Heart left ventricle (tissue), 16 donors: Measurements from ENCODE around the gene ZNF423. TPM values are rescaled to one million over a fixed set of nuclear protein-coding genes. Genes with fewer than 3 reads are reported as not detected.

Experiments used
- ATAC-seq, 4 donors: fragments of 200-7000 bp; cut with Tn5 transposase; one replicate each; pipeline ENCODE4 v1.9.1; 2020 to 2022; ENCODE audit warnings: moderate library complexity in 4 of 4, mild to moderate bottlenecking in 3 of 4, moderate number of reproducible peaks in 1 of 4
- DNase-seq, 5 donors: peaks; one replicate each; pipeline ENCODE4 v3.0.0-alpha.2; 2020
- H3K27ac ChIP-seq, 12 donors: fragments of 200-600 bp; sonication (generic) in 4 of 12; one replicate each; pipeline versions ENCODE4 v1.5.0 to v1.8.0; 2016 to 2022; ENCODE audit warnings: mild to moderate bottlenecking in 2 of 12
- H3K27me3 ChIP-seq, 9 donors: fragments of 200-600 bp; sonication (generic) in 2 of 9; one replicate each; pipeline versions ENCODE4 v1.5.1 to v1.8.0; 2016 to 2022; ENCODE audit warnings: mild to moderate bottlenecking in 3 of 9
- H3K36me3 ChIP-seq, 9 donors: fragments of 200-600 bp; sonication (generic) in 2 of 9; one replicate each; pipeline versions ENCODE4 v1.5.0 to v1.8.0; 2018 to 2022; ENCODE audit warnings: mild to moderate bottlenecking in 2 of 9
- H3K4me1 ChIP-seq, 12 donors: fragments of 200-600 bp; sonication (generic) in 4 of 12; one replicate each; pipeline versions ENCODE4 v1.5.0 to v1.8.0; 2016 to 2022; ENCODE audit warnings: mild to moderate bottlenecking in 3 of 12
- H3K4me3 ChIP-seq, 12 donors: fragments of 200-600 bp; sonication (generic) in 4 of 12; one replicate each; pipeline versions ENCODE4 v1.5.0 to v1.8.0; 2017 to 2022; ENCODE audit warnings: mild to moderate bottlenecking in 9 of 12, moderate library complexity in 4 of 12
- H3K9me3 ChIP-seq, 12 donors: fragments of 200-600 bp; sonication (generic) in 4 of 12; one replicate each; pipeline versions ENCODE4 v1.5.0 to v1.8.0; 2016 to 2022; ENCODE audit warnings: mild to moderate bottlenecking in 1 of 12
- POLR2A ChIP-seq, 2 donors: fragments of 450-650 bp; IDR thresholded peaks; one replicate each; pipeline ENCODE4 v1.6.1; 2017; ENCODE audit warnings: antibody characterized with exemption in 2 of 2, mild to moderate bottlenecking in 2 of 2, moderate library complexity in 2 of 2
- WGBS, 4 donors: extraction: QIAGEN DNeasy Blood & Tissue Kit in 2 of 4; methylation state at CpG; one replicate each; pipeline versions ENCODE4 v1.1.5 to v1.1.7; 2013 to 2018; 5-methylcytosine and 5-hydroxymethylcytosine counted together
- intact Hi-C, 10 donors: fragments of 100-400 bp; cut with DNase I; formaldehyde crosslinking; loops; one replicate each; pipeline versions ENCODE4 v1.11.1 to v1.14.2; 2022
- polyA plus RNA-seq, 2 donors: library from polyadenylated mRNA; stranded (reverse); fragments of 200-250 nt; gene quantifications; one replicate each; pipeline ENCODE4 v1.2.3, GENCODE V29; 2013
- total RNA-seq, 9 donors: library from RNA; depleted of rRNA in 2 of 9; stranded (reverse); fragments of >200 nt in 2 of 9; fragmentation: NEBNext Ultra II Directional in 3 of 9; extraction: Animal tissue kit (Norgen Biotek cat#: 25700) in 3 of 9; gene quantifications; one replicate each; pipeline versions ENCODE4 v1.1.0 to v1.2.4, GENCODE V29; 2016 to 2023
- TF ChIP-seq, protein P1 (sequence below), 12 donors: fragments of 200-600 bp; sonication (generic) in 4 of 12; IDR thresholded peaks; one replicate each; pipeline versions ENCODE4 v1.5.0 to v1.8.0; 2018 to 2022; ENCODE audit warnings: antibody characterized with exemption in 12 of 12, mild to moderate bottlenecking in 5 of 12
- donor health status: ischemic (EF 13 %, LVEDD 7.1; RV severe dilation, severe dysfunction).
- donor health status: healthy with polysubstance abuse.
- donor health status: DM: no; HTN: yes; CAD: no.
- donor health status: DM: no; HTN: no; CAD: no.
- donor health status: ischemic (EF 25% LVEDD 6.9; RV normal size, moderate dysfunction).
- donor health status: ischemic (EF 25% LVEDD 5.7; RV mildly dilated, moderate dysfunction).
- donor health status: healthy.
- donor health status: DM: yes; HTN: yes; CAD: no.
- donor health status: ischemic (EF 35%, LVEDD 5.7; RV mildly dilated, moderate dysfunction).
- donor health status: nonischemic (EF 11% LVEDD 7.7; RV severe dilation, severe dysfunction).
- donor health status: DM: yes; HTN: yes; CAD: no.
- donor health status: PGD.
- donor health status: ischemic (EF 29% LVEDD 5.4; RV normal size, mild dysfunction).
- donor health status: nonischemic (EF 23%, LVEDD 6.1; RV moderate dilation, normal function).

The ZNF423 gene
- total and polyA plus RNA-seq, 11 donors = 1.8 to 10.4 (median 5.7) TPM

DNA sequence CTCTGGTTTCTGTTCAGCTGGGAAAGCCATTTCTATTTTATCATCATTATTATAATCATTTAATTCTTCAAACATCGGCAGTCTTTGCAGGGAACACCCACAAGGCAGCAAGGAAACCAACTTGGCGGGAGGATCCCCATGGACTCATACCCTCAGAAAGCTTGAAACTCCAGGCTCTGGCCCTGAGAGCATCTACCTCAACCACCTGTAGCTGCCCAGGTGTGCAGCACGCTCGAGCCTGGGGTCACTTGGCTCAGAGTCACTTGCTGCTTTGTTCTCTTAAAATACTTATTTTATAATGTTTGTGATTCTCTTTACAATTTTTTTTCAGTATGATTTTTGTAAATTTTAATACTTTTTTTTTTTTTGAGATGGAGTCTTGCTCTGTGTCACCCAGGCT, 6.8 kb upstream of the ZNF423 start:
- ATAC-seq (no peak), DNase-seq (no peak)
- intact Hi-C loops = loop anchor here in 2 of 10 donors (5.0 to 10.0 kb wide), 2 partner anchors 255 to 368 kb away; no protein-coding TSS in a partner anchor
- peaks cover 0 to 22% (median 13%) of the 10 kb centered on the region in 12 donors for H3K4me1 ChIP-seq
- no peak overlapping the region for H3K4me3 ChIP-seq
- peaks cover 0 to 20% (median 0%) of the 10 kb centered on the region in 9 donors for H3K27me3 ChIP-seq
- H3K36me3 ChIP-seq = no peaks in the 10 kb centered on the region
- TF ChIP-seq, protein P1, sequence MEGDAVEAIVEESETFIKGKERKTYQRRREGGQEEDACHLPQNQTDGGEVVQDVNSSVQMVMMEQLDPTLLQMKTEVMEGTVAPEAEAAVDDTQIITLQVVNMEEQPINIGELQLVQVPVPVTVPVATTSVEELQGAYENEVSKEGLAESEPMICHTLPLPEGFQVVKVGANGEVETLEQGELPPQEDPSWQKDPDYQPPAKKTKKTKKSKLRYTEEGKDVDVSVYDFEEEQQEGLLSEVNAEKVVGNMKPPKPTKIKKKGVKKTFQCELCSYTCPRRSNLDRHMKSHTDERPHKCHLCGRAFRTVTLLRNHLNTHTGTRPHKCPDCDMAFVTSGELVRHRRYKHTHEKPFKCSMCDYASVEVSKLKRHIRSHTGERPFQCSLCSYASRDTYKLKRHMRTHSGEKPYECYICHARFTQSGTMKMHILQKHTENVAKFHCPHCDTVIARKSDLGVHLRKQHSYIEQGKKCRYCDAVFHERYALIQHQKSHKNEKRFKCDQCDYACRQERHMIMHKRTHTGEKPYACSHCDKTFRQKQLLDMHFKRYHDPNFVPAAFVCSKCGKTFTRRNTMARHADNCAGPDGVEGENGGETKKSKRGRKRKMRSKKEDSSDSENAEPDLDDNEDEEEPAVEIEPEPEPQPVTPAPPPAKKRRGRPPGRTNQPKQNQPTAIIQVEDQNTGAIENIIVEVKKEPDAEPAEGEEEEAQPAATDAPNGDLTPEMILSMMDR (IDR thresholded peaks at IDR 0.05) = no peak
- TF ChIP-seq POLR2A (IDR thresholded peaks at IDR 0.05) = no peak
- 52 to 73% (median 56%) methylated on average over 4 of the region's 4 CpGs for WGBS, 4 donors
- no peaks in the 10 kb centered on the region for H3K9me3 ChIP-seq
- no peak overlapping the region for H3K27ac ChIP-seq

DNA sequence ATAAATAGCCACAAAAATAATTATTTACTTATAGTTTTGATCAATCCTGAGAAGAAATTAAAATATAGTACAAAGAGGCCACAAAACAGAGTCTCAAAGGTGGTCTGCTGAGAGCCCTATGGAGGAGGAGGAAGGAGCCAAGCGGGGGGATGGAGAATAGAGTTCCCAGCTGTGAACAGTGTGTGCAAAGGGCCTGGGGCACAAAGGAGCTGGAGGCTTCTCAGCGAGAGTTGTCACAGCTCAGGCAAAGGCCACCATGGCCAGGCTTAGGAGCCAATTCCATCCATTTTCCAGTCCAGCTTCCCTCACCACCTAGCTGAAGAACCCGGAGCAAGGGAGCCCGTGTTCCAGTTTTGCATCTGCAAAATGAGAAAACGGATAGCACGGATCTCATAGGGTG, 5.4 kb upstream of the ZNF423 start:
- no peaks in the 10 kb centered on the region for H3K9me3 ChIP-seq
- peaks cover 0 to 29% (median 0%) of the 10 kb centered on the region in 9 donors for H3K27me3 ChIP-seq
- peaks cover 0 to 24% (median 14%) of the 10 kb centered on the region in 12 donors for H3K4me1 ChIP-seq
- H3K27ac ChIP-seq = no peak overlapping the region
- DNase-seq (no peak), ATAC-seq (no peak)
- intact Hi-C loops = loop anchor here in 3 of 10 donors (1.0 to 10.0 kb wide), 3 partner anchors 12 to 366 kb away; no protein-coding TSS in a partner anchor
- no peak overlapping the region for H3K4me3 ChIP-seq
- TF ChIP-seq POLR2A (IDR thresholded peaks at IDR 0.05) = no peak
- TF ChIP-seq, protein P1 (IDR thresholded peaks at IDR 0.05) = no peak
- WGBS, 4 donors = 89 to 97% (median 95%) methylated on average over 6 of the region's 6 CpGs
- H3K36me3 ChIP-seq = no peaks in the 10 kb centered on the region

DNA sequence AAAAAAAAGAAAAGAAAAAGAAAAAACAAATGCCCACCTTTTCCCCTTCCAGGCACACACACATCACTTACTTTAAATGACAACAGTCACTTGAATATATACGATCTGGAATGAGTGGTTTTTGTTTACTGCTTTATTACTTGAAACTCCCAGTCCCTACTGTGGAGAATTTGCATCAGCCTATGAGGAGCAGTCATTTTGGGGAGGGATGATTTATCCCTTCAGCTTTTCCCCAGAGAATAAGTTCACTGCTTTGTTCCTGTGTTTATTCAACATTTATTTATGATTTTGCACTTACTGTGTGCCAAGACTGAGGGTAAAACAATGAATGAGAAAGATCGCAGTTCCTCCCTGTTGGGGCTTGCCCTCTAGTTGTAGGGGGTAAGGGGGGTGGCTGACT, 4.7 kb upstream of the ZNF423 start:
- intact Hi-C loops = loop anchor here in 2 of 10 donors (5.0 to 10.0 kb wide), 2 partner anchors 253 to 366 kb away; no protein-coding TSS in a partner anchor
- no peak overlapping the region for H3K4me3 ChIP-seq
- H3K27me3 ChIP-seq = peaks cover 0 to 29% (median 0%) of the 10 kb centered on the region in 9 donors
- H3K9me3 ChIP-seq = no peaks in the 10 kb centered on the region
- ATAC-seq = no peak
- no peak overlapping the region for H3K27ac ChIP-seq
- H3K36me3 ChIP-seq = no peaks in the 10 kb centered on the region
- no peak for DNase-seq
- WGBS, 4 donors = 60 to 71% (median 65%) methylated on average over 2 of the region's 2 CpGs
- TF ChIP-seq POLR2A (IDR thresholded peaks at IDR 0.05) = no peak
- TF ChIP-seq, protein P1 (IDR thresholded peaks at IDR 0.05) = no peak
- H3K4me1 ChIP-seq = peaks cover 0 to 26% (median 12%) of the 10 kb centered on the region in 12 donors

DNA sequence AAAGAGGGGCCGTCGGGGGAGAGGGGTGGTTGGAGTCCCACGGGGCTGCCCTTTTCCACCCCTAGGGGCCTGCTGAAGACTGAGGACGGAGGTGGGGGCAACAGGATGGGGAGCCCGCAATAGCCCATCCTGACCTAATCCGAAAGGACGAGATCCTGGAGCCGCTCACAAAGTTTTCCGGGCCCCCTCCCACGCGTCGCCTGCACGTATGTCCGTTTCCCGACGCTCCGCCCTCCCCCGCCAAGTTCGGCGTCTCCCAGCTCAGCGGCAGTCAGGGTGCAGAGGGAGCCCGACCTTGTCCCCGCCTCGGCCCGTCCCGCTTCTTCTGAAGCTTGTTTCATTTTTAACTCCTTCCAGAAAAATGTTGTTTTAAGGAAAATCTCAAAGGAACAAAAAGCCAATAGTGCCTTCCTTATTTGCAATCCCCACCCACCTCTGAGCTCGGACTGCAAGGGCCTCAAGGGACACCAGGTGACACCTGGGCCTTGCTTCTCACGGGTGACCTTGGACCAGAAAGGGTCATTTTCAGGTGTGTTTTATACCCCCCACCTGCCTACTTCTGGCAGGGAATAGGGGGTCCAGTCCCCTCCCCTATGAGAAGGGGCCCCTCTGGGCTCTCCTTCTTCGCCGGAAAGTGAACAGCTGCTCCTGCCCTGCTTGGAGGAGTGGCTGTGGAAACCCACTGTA, 3.4 kb upstream of the ZNF423 start:
- ATAC-seq = peak in 3 of 4 donors; percentile 10 to 72 (median 26)
- 11 to 18% (median 15%) methylated on average over 23 to 30 of the region's 30 CpGs for WGBS, 4 donors
- Histone ChIP-seq H3K27me3 (peaks cover 0 to 35% (median 0%) of the 10 kb centered on the region in 9 donors), H3K9me3 (no peaks in the 10 kb centered on the region), H3K4me1 (peaks cover 0 to 32% (median 16%) of the 10 kb centered on the region in 12 donors), H3K4me3 (peak overlapping the region; percentile 36 to 94 (median 76)), H3K27ac (peak overlapping the region; percentile 84 to 99 (median 93)), H3K36me3 (no peaks in the 10 kb centered on the region)
- TF ChIP-seq, protein P1 (IDR thresholded peaks at IDR 0.05) = no peak
- TF ChIP-seq POLR2A (IDR thresholded peaks at IDR 0.05) = peak in 1 of 2 donors; percentile 50
- intact Hi-C loops = loop anchor here in 9 of 10 donors (5.0 to 10.0 kb wide), 15 partner anchors 87 to 452 kb away; no protein-coding TSS in a partner anchor
- DNase-seq = peak; percentile 82 to 87 (median 86)
